ENCODE results near the gene HRH1. TPM values are rescaled to one million over a fixed set of nuclear protein-coding genes. Genes with fewer than 3 reads are reported as not detected.

HRH1 gene
- total and polyA plus RNA-seq, 10 of the 15 experiments (the other 5 are each of a cell fraction or from before 2014, with no cell fraction given): not detected

- TF ChIP-seq POLR2AphosphoS2 (IDR thresholded peaks at IDR 0.05; ENCODE audit: low read depth, low read length): no peak
- no peak for TF ChIP-seq E2F4 (IDR thresholded peaks at IDR 0.05; ENCODE audit: low read depth, low read length)
- no peak for TF ChIP-seq EP300 (IDR thresholded peaks at IDR 0.05; ENCODE audit: borderline replicate concordance in 1 of 2, control insufficient read depth in 1 of 2, low read depth in 2 of 2, low read length in 2 of 2)
- TF ChIP-seq, protein P1, sequence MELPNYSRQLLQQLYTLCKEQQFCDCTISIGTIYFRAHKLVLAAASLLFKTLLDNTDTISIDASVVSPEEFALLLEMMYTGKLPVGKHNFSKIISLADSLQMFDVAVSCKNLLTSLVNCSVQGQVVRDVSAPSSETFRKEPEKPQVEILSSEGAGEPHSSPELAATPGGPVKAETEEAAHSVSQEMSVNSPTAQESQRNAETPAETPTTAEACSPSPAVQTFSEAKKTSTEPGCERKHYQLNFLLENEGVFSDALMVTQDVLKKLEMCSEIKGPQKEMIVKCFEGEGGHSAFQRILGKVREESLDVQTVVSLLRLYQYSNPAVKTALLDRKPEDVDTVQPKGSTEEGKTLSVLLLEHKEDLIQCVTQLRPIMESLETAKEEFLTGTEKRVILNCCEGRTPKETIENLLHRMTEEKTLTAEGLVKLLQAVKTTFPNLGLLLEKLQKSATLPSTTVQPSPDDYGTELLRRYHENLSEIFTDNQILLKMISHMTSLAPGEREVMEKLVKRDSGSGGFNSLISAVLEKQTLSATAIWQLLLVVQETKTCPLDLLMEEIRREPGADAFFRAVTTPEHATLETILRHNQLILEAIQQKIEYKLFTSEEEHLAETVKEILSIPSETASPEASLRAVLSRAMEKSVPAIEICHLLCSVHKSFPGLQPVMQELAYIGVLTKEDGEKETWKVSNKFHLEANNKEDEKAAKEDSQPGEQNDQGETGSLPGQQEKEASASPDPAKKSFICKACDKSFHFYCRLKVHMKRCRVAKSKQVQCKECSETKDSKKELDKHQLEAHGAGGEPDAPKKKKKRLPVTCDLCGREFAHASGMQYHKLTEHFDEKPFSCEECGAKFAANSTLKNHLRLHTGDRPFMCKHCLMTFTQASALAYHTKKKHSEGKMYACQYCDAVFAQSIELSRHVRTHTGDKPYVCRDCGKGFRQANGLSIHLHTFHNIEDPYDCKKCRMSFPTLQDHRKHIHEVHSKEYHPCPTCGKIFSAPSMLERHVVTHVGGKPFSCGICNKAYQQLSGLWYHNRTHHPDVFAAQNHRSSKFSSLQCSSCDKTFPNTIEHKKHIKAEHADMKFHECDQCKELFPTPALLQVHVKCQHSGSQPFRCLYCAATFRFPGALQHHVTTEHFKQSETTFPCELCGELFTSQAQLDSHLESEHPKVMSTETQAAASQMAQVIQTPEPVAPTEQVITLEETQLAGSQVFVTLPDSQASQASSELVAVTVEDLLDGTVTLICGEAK (IDR thresholded peaks at IDR 0.05; ENCODE audit: borderline replicate concordance): no peak
- TF ChIP-seq, protein P2, sequence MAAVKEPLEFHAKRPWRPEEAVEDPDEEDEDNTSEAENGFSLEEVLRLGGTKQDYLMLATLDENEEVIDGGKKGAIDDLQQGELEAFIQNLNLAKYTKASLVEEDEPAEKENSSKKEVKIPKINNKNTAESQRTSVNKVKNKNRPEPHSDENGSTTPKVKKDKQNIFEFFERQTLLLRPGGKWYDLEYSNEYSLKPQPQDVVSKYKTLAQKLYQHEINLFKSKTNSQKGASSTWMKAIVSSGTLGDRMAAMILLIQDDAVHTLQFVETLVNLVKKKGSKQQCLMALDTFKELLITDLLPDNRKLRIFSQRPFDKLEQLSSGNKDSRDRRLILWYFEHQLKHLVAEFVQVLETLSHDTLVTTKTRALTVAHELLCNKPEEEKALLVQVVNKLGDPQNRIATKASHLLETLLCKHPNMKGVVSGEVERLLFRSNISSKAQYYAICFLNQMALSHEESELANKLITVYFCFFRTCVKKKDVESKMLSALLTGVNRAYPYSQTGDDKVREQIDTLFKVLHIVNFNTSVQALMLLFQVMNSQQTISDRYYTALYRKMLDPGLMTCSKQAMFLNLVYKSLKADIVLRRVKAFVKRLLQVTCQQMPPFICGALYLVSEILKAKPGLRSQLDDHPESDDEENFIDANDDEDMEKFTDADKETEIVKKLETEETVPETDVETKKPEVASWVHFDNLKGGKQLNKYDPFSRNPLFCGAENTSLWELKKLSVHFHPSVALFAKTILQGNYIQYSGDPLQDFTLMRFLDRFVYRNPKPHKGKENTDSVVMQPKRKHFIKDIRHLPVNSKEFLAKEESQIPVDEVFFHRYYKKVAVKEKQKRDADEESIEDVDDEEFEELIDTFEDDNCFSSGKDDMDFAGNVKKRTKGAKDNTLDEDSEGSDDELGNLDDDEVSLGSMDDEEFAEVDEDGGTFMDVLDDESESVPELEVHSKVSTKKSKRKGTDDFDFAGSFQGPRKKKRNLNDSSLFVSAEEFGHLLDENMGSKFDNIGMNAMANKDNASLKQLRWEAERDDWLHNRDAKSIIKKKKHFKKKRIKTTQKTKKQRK (IDR thresholded peaks at IDR 0.05; ENCODE audit: low read depth, low read length): no peak
- TF ChIP-seq JUNB (IDR thresholded peaks at IDR 0.05): no peak
- no peak for TF ChIP-seq SPI1 (IDR thresholded peaks at IDR 0.05; ENCODE audit: borderline replicate concordance, insufficient read depth, low read depth, low read length)
- Histone ChIP-seq H3K4me1 (ENCODE audit: control insufficient read depth, insufficient read depth, low read length) (no peaks in the 10 kb centered on the region), H3K4me2 (ENCODE audit: control insufficient read depth, insufficient read depth) (no peak overlapping the region), H3K9ac (ENCODE audit: control insufficient read depth, insufficient read depth, low read length) (no peak overlapping the region), H4K20me1 (ENCODE audit: control insufficient read depth, insufficient read depth) (no peaks in the 10 kb centered on the region), H3K27ac (ENCODE audit: control insufficient read depth, insufficient read depth) (no peak overlapping the region), H2AFZ (ENCODE audit: control insufficient read depth, low read depth, low read length) (no peak overlapping the region), H3K79me2 (ENCODE audit: control insufficient read depth, insufficient read depth, low read length) (no peaks in the 10 kb centered on the region), H3K27me3 (replicated peaks in 1 of 2; ENCODE audit: control insufficient read depth in 2 of 2, insufficient read depth in 2 of 2, low read length in 1 of 2) (no peaks in the 10 kb centered on the region; a peak in 1 of 4 replicates), H3K4me3 (no peak overlapping the region), H3K36me3 (ENCODE audit: control insufficient read depth in 2 of 2, insufficient read depth in 2 of 2, low read length in 1 of 2) (no peaks in the 10 kb centered on the region), H3K9me3 (replicated peaks; ENCODE audit: control insufficient read depth, insufficient read depth, low read length) (no peaks in the 10 kb centered on the region)
- FAIRE-seq (no peak), DNase-seq (ENCODE audit: low read depth, low spot score) (no peak), ATAC-seq (no peak)
- intact Hi-C loops (cut with micrococcal nuclease; ENCODE audit: unreplicated experiment): no loop called here
- ChIA-PET CTCF (no interaction called here), POLR2A (no interaction called here), RAD21 (ENCODE audit: unreplicated experiment) (no interaction called here), SMC1A (ENCODE audit: uncharacterized antibody, unreplicated experiment) (interaction anchor here (1.2 kb wide), 1 partner anchor 33 kb away, joined by 3 read pairs; no protein-coding TSS in a partner anchor)
- WGBS (ENCODE audit: insufficient coverage, insufficient replicate concordance, low lambda C conversion rate, missing lambda C conversion rate): 63% methylated on average over 13 of the region's 13 CpGs
- BruUV-seq (replicated peaks): no TSS peak
- in situ Hi-C loops (cut with MboI): no loop called here
Measured at GRCh38 chr3:11168406-11168805, 14.1 kb downstream of the HRH1 start.
